PC-3 (cell line): ENCODE data around the gene KNDC1. TPM values are rescaled to one million over a fixed set of nuclear protein-coding genes. Genes with fewer than 3 reads are reported as not detected.

Experiments
- ATAC-seq: fragments of 200-7000 bp; cut with Tn5 transposase; 2 replicates; pipeline ENCODE4 v1.9.1; 2020; ENCODE audit warnings: mild to moderate bottlenecking, moderate library complexity
- BruUV-seq: library from RNA; stranded (reverse); fragments of 400-500 nt; replicated peaks from 2 replicates; lab custom pipeline; 2021; lab: Mats Ljungman, UMichigan
- CTCF ChIA-PET: fragments of 300-600 bp; sonication (Branson Sonifier 250); formaldehyde crosslinking; loops from one replicate; lab custom pipeline; 2022; ENCODE audit warnings: antibody characterized with exemption; lab: Charles Lee
- POLR2A ChIA-PET: fragments of 300-600 bp; sonication (Branson Sonifier 250); formaldehyde crosslinking; loops from one replicate; lab custom pipeline; 2022; ENCODE audit warnings: antibody characterized with exemption; ENCODE audit not compliant: unreplicated experiment; lab: Charles Lee
- DNase-seq: peaks from one replicate; pipeline ENCODE4 v3.0.0-alpha.2; 2015
- H2AFZ ChIP-seq: fragments of 300-600 bp; sonication (generic); 2 replicates; pipeline ENCODE4 v1.6.0; 2016; ENCODE audit warnings: antibody characterized with exemption, low read length
- H3F3A ChIP-seq: fragments of 300-600 bp; sonication (generic); one replicate; pipeline ENCODE4 v1.6.0; 2017; ENCODE audit warnings: antibody characterized with exemption, low read length, control low read depth, mild to moderate bottlenecking; ENCODE audit not compliant: unreplicated experiment
- H3K27ac ChIP-seq: fragments of 300-600 bp; sonication (generic); 2 replicates; pipeline ENCODE4 v1.5.1; 2016; ENCODE audit warnings: mild to moderate bottlenecking, low read length
- H3K27me3 ChIP-seq: fragments of 300-600 bp; sonication (generic); 2 replicates; pipeline ENCODE4 v1.6.1; 2016; ENCODE audit warnings: low read length, mixed read lengths
- H3K36me3 ChIP-seq: fragments of 300-600 bp; sonication (generic); 2 replicates; pipeline ENCODE4 v1.6.1; 2016; ENCODE audit warnings: low read depth, mixed run types, low read length, mixed read lengths
- H3K4me1 ChIP-seq: fragments of 300-600 bp; sonication (generic); 2 replicates; pipeline ENCODE4 v1.5.1; 2016; ENCODE audit warnings: low read length; ENCODE audit not compliant: insufficient read depth
- H3K4me2 ChIP-seq: fragments of 300-600 bp; sonication (generic); 2 replicates; pipeline ENCODE4 v1.6.0; 2016; ENCODE audit warnings: low read length
- H3K4me3 ChIP-seq: fragments of 300-600 bp; sonication (generic); 2 replicates; pipeline ENCODE4 v1.5.1; 2016; ENCODE audit warnings: mild to moderate bottlenecking, low read length, mixed read lengths
- H3K79me2 ChIP-seq: fragments of 300-600 bp; sonication (generic); 2 replicates; pipeline ENCODE4 v1.6.1; 2017; ENCODE audit warnings: low read length, mixed read lengths
- H3K9ac ChIP-seq: fragments of 300-600 bp; sonication (generic); 2 replicates; pipeline ENCODE4 v1.6.0; 2016; ENCODE audit warnings: mild to moderate bottlenecking, low read length
- H3K9me2 ChIP-seq: fragments of 300-600 bp; sonication (generic); replicated peaks from 2 replicates; pipeline ENCODE4 v1.6.1; 2016; ENCODE audit warnings: mixed run types, low read length, mixed read lengths
- H3K9me3 ChIP-seq: fragments of 300-600 bp; sonication (generic); 2 replicates; pipeline ENCODE4 v1.6.1; 2016; ENCODE audit warnings: low read length, mixed read lengths
- H4K20me1 ChIP-seq: fragments of 300-600 bp; sonication (generic); 2 replicates; pipeline ENCODE4 v1.6.1; 2016; ENCODE audit warnings: low read length, mixed read lengths
- CTCF ChIP-seq: fragments of 300-600 bp; sonication (generic); conservative IDR thresholded peaks from 2 replicates; pipeline ENCODE4 v1.5.1; 2017; ENCODE audit warnings: antibody characterized with exemption, low read depth, mild to moderate bottlenecking, low read length
- EZH2 ChIP-seq: fragments of 300-600 bp; sonication (generic); IDR thresholded peaks from one replicate; pipeline ENCODE4 v1.6.1; 2017; ENCODE audit warnings: antibody characterized with exemption, mild to moderate bottlenecking, low read length; ENCODE audit not compliant: unreplicated experiment
- EZH2phosphoT487 ChIP-seq: fragments of 300-600 bp; sonication (generic); IDR thresholded peaks from 2 replicates; pipeline ENCODE4 v1.6.1; 2018; ENCODE audit warnings: mild to moderate bottlenecking, antibody characterized with exemption, low read length, borderline replicate concordance
- intact Hi-C: fragments of 100-400 bp; cut with micrococcal nuclease; formaldehyde crosslinking; loops from 2 replicates; pipeline ENCODE4 v1.9.0; 2023
- total RNA-seq: library from RNA; depleted of rRNA; stranded (reverse); fragments of >200 nt; gene quantifications from 2 replicates; pipeline ENCODE4 v1.2.3, GENCODE V29; 2014

Gene KNDC1
- total RNA-seq, 1 experiment from 2014 or later = not detected

GRCh38 chr10:133125901-133126300 lies 34.1 kb upstream of the KNDC1 start:
- no peaks in the 10 kb centered on the region for H3K79me2 ChIP-seq
- POLR2A ChIA-PET = no interaction called here

DNA sequence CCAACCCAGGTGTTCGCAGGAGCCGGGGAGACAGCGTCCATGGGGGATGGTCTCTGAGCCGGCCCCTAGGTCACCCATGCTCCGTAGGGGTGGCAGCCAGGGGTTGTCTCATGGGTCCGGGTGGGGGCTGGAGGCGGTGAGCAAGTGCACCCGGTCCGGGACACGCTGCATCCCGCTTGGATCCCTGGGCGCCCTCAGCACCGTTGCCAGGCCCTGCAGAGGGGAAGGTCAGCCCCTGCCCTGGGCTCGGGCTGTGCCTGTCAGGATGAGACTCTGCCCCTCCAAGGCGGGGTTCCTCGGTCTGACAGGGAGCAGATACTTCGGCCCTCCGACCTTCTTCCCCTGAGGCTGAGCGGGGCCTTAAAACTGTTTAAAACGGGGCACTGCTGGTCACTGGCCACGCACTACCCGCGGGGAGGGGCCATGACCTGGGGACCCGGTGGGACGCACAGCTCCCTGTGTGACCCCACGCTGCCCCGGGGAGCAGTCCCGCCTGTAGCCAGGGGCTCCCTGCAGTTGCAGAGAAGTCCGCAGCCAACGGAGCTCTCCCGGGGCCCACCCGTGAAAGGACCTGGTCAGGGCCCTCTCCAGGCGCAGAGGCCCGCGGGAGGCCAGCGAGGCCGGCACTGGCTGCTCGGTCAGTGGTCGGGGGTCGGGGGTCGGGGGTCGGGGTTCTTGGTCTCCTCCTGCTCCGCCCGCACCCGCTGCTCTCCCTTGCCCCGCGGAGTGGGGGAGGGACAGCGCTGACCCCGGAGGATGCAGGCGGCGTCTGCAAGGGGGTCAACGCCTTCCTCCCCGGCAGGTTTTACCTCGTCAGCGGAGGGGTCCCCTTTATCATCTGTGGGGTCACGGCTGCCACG lies 33.4 kb upstream of the KNDC1 start:
- no peak for DNase-seq
- Histone ChIP-seq H3K27ac (no peak overlapping the region), H3K36me3 (no peaks in the 10 kb centered on the region), H3K79me2 (no peaks in the 10 kb centered on the region), H3K9me3 (no peaks in the 10 kb centered on the region), H2AFZ (no peak overlapping the region), H3K9me2 (no peaks in the 10 kb centered on the region), H3K4me2 (no peak overlapping the region), H3K27me3 (peaks cover 17% of the 10 kb centered on the region), H4K20me1 (no peaks in the 10 kb centered on the region), H3K9ac (no peak overlapping the region), H3K4me1 (no peaks in the 10 kb centered on the region), H3F3A (no peaks in the 10 kb centered on the region), H3K4me3 (no peak overlapping the region)
- no peak for TF ChIP-seq CTCF
- TF ChIP-seq EZH2phosphoT487 = no peak
- no peak for TF ChIP-seq EZH2
- ChIA-PET CTCF (no interaction called here), POLR2A (no interaction called here)
- BruUV-seq = no TSS peak
- ATAC-seq = no peak
- intact Hi-C loops = loop anchor here (10.0 kb wide), 1 partner anchor 292 kb away; no protein-coding TSS in a partner anchor

More at GRCh38 chr10:133125901-133126300, 34.1 kb upstream of the KNDC1 start:
- Histone ChIP-seq H2AFZ (no peak overlapping the region), H4K20me1 (no peaks in the 10 kb centered on the region), H3K27ac (no peak overlapping the region), H3K9me3 (no peaks in the 10 kb centered on the region), H3K4me3 (no peak overlapping the region), H3K4me2 (no peak overlapping the region), H3K4me1 (no peaks in the 10 kb centered on the region), H3F3A (no peaks in the 10 kb centered on the region), H3K36me3 (no peaks in the 10 kb centered on the region), H3K9ac (no peak overlapping the region), H3K9me2 (no peaks in the 10 kb centered on the region), H3K27me3 (peaks cover 17% of the 10 kb centered on the region)
- CTCF ChIA-PET = no interaction called here
- no peak for DNase-seq
- intact Hi-C loops = loop anchor here (10.0 kb wide), 1 partner anchor 291 kb away; no protein-coding TSS in a partner anchor
- no TSS peak for BruUV-seq
- TF ChIP-seq CTCF (no peak), EZH2 (no peak), EZH2phosphoT487 (no peak)
- no peak for ATAC-seq
